ENCODE measurements around the gene SPOCK2. TPM values are rescaled to one million over a fixed set of nuclear protein-coding genes. Genes with fewer than 3 reads are reported as not detected.

Gene SPOCK2
- total RNA-seq, 1 experiment from 2014 or later, result 1.8 TPM

GRCh38 chr10:72089618-72090017 is 1.3 kb upstream of the SPOCK2 start:
- Histone ChIP-seq H2BK20ac (ENCODE audit: low read depth, low read length, poor library complexity, severe bottlenecking) (no peak overlapping the region), H2AK5ac (ENCODE audit: insufficient read length, low read length) (no peak overlapping the region), H3K14ac (ENCODE audit: insufficient read depth, low read length) (no peak overlapping the region), H4K20me1 (ENCODE audit: control insufficient read depth, insufficient read depth, insufficient read length) (no peaks in the 10 kb centered on the region), H3K4me2 (ENCODE audit: insufficient read depth, insufficient read length, low read length) (no peak overlapping the region), H2BK15ac (ENCODE audit: low read depth, low read length) (no peak overlapping the region), H3K27ac (ENCODE audit: insufficient read length, low read depth, low read length) (no peak overlapping the region), H3K9ac (ENCODE audit: extremely low read depth, insufficient read length, low read length) (no peak overlapping the region), H4K91ac (ENCODE audit: insufficient read length, low read depth, low read length) (no peak overlapping the region), H2BK12ac (ENCODE audit: insufficient read length, low read depth, low read length) (no peak overlapping the region), H3K79me1 (ENCODE audit: insufficient read depth, low read depth, low read length, poor library complexity, severe bottlenecking) (no peaks in the 10 kb centered on the region), H3K9me3 (ENCODE audit: control insufficient read depth, low read depth, low read length) (no peaks in the 10 kb centered on the region), H3T11ph (ENCODE audit: low read length) (no peak overlapping the region), H4K8ac (replicated peaks; ENCODE audit: insufficient read length, low read depth, low read length) (no peak overlapping the region), H2BK120ac (ENCODE audit: low read depth, low read length, poor library complexity, severe bottlenecking) (no peak overlapping the region), H3K23me2 (ENCODE audit: insufficient read length, low read depth, low read length, poor library complexity, severe bottlenecking) (peaks cover 20% of the 10 kb centered on the region), H3K4ac (ENCODE audit: low read depth, low read length) (no peak overlapping the region), H2AFZ (ENCODE audit: low read length) (no peak overlapping the region), H3K18ac (ENCODE audit: insufficient read length, low read depth, low read length) (no peak overlapping the region), H2BK5ac (ENCODE audit: insufficient read length, low read length) (no peak overlapping the region), H3K4me1 (ENCODE audit: insufficient read depth, low read length) (no peaks in the 10 kb centered on the region), H4K5ac (ENCODE audit: insufficient read length, low read depth, low read length) (no peak overlapping the region), H3K23ac (ENCODE audit: insufficient read length, low read depth, low read length) (no peak overlapping the region), H3K79me2 (ENCODE audit: insufficient read depth, low read length) (no peaks in the 10 kb centered on the region), H3K56ac (ENCODE audit: insufficient read length, low read depth, low read length) (no peak overlapping the region), H3K27me3 (ENCODE audit: insufficient read depth, low read length) (peaks cover 19% of the 10 kb centered on the region; the same call in 1 of the 2 replicates)
- WGBS (ENCODE audit: extremely low coverage, insufficient read length, low lambda C conversion rate), result no CpG with 5 or more reads among the region's 6 CpGs
- H3K4me1 Mint-ChIP-seq, result peaks cover 22 to 26% of the 10 kb centered on the region in 2 experiments
- no peaks in the 10 kb centered on the region; a peak in 1 of 7 replicates for H3K36me3 Mint-ChIP-seq (ENCODE audit: insufficient read depth in 1 of 3, low read depth in 3 of 3)
- no peak for TF ChIP-seq CTCF (conservative IDR thresholded peaks at IDR 0.05)
- H3K27me3 Mint-ChIP-seq (ENCODE audit: low read depth), result peaks cover 55% of the 10 kb centered on the region
- H3K9me3 Mint-ChIP-seq, result peaks cover 0 to 2% of the 10 kb centered on the region in 2 experiments; a peak in 3 of 5 replicates
- no peak for DNase-seq
- H3K4me3 Mint-ChIP-seq, result peak overlapping the region in 1 of 2 experiments; percentile 26; a peak in 2 of 5 replicates
- no peak overlapping the region for H3K27ac Mint-ChIP-seq
